Activated CD8-positive, alpha-beta memory T cell treated with anti-CD3 and anti-CD28 coated beads for 36 hours (primary cell): ENCODE results near the gene TNFRSF11A. TPM values are rescaled to one million over a fixed set of nuclear protein-coding genes. Genes with fewer than 3 reads are reported as not detected.

Experiments
- CTCF ChIA-PET: fragments of 350-600 bp; sonication (Branson Sonifier 250); formaldehyde crosslinking; loops from one replicate; lab custom pipeline; 2021; ENCODE audit warnings: antibody characterized with exemption; lab: Charles Lee
- POLR2A ChIA-PET: fragments of 350-600 bp; sonication (Branson Sonifier 250); formaldehyde crosslinking; loops from one replicate; lab custom pipeline; 2021; ENCODE audit warnings: antibody characterized with exemption; lab: Charles Lee
- total RNA-seq, 2 experiments: library from RNA; stranded (reverse); gene quantifications; one replicate each; pipeline ENCODE4 v1.2.3, GENCODE V29; 2021

Gene TNFRSF11A
- total RNA-seq, result 1 to 10 TPM; 1.4 to 1.6 TPM

DNA sequence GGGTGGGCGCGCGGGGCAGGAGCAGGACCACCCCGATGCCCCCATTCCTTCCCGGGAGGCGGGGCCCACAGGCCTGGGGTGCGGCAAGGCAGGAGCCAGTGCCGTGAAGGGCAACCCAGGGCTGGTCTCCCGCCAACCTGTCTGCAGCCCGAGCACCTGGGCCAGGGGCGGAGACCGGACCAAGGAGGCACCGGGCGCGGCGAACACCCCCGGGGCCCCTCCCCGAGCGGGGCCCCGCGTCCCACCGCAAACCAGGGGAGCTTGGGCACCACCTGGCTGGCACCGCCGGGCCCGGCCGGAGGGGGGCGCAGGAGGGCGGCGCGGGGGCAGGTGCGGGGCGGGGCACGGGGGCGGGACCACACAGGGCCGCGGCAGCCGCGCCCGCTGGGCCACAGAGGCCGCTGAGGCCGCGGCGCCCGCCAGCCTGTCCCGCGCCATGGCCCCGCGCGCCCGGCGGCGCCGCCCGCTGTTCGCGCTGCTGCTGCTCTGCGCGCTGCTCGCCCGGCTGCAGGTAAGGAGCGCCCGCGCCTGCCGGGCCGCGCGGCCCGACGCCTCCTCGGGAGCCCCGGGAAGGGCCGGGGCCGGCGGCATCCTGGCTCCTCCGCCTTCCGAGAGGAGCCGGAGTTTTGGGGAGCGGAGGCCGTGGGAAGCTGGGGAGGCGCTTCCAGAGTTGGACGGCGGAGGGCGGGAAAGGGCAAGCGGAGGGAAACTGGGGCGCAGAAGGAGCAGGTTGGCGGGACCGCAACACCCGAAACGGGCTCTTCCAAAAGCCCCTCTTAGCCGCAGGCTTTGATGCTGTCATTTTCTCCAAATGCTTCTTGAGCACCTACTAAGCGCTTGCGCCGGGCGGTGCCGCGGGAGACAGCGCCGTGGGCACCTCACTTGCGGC is at the start of gene TNFRSF11A:
TSS of gene TNFRSF11A (plus strand) at position 394 of the 889 bp plus-strand sequence. CDS start at position 437, 43 bp downstream.
- ChIA-PET POLR2A (no interaction called here), CTCF (interaction anchor here (0.5 to 1.7 kb wide), 8 partner anchors 13 to 657 kb away, joined by 3 to 7 read pairs (median 4); no protein-coding TSS in a partner anchor)

GRCh38 chr18:62277045-62277444 is 48.1 kb upstream of the TNFRSF11A start:
- ChIA-PET CTCF (no interaction called here), POLR2A (no interaction called here)

DNA sequence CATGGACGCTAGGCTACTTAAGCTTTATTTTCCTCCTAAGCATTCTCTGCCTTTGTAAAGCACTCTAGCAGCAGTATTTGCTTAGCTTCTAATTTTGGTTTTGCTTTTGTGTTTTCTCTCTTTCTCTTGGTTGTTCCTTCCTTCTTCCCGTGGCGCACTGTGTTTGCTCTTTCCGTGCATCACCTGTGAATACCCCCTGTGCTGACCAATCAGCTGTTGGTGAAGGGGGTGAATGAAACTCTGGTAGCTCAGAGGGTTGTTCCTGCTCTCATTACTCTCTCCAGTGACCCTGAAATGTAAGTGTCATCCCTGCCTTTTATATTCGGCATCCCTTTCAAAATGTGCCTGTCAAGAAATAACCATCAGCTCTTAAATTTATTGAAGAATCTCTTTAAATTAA is 45.5 kb upstream of the TNFRSF11A start:
- ChIA-PET POLR2A (no interaction called here), CTCF (no interaction called here)

DNA sequence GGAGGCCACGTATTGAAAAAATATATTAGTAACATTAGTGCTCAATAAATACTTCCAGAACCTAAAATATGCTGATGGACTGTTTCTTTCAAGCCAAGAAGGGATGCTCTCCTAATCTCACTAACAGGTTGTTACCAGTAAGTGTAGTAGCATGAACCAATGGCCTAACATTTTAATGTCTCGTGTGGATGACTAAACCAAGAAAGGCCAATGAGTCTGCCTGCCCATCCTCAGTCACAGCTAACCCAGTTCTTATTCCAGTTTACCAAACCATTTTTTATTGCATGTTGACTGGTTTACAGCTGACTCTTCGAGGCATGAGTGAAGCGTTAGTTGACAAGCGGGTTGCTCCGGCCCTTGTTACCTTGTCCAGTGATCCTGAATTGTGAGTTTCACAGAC is 45.1 kb upstream of the TNFRSF11A start:
- ChIA-PET CTCF (no interaction called here), POLR2A (no interaction called here)

GRCh38 chr18:62280786-62281185 is 44.3 kb upstream of the TNFRSF11A start:
- CTCF ChIA-PET, result no interaction called here
- POLR2A ChIA-PET, result no interaction called here

DNA sequence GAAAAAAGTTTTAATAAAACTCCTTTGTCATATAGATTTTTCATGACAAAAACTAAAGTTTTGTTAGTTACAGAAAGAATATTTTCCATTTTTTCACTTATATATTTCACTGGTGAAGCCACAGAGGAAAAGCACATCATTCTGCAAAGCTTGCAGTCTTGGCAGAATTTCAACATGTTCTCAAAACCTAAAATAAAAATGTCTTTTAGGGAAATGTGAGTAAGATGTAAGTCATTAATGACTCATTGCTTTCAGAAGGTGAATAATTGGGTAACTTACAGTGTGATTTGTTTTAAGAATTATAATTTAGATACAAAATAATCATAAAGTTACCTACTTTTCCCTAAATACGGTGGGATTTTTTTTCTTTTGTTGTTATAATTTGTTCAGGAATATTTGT is 43.4 kb upstream of the TNFRSF11A start:
- ChIA-PET POLR2A (no interaction called here), CTCF (interaction anchor here (0.7 kb wide), 1 partner anchor 42 kb away, joined by 3 read pairs; no protein-coding TSS in a partner anchor)

- ChIA-PET CTCF (no interaction called here), POLR2A (no interaction called here)
These were observed 42.9 kb upstream of the TNFRSF11A start for GRCh38 chr18:62282188-62282629.

DNA sequence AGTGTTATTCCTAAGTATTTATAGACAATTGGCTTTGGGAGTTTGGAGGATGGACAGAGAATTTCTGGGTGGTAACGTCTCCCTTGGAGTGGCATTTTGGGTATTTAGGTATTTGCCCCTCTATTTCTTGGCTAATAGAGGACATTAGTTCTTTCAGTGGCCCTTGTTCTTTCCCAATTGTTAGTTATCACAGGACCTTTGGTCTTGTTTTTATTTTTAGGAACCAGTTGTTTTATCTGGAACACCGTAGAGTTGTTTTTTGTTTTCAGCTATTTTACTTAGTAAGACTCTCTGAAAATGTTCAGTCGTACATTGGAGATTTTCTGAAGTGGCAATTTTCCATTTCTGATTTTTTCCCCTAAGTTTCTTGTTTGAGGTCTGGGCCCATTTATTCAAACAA is 40.5 kb upstream of the TNFRSF11A start:
- CTCF ChIA-PET, result no interaction called here
- POLR2A ChIA-PET, result no interaction called here

- POLR2A ChIA-PET, result no interaction called here
- CTCF ChIA-PET, result no interaction called here
These were observed 39.8 kb upstream of the TNFRSF11A start for GRCh38 chr18:62285281-62285680.

GRCh38 chr18:62287781-62288664 is 37.1 kb upstream of the TNFRSF11A start:
- POLR2A ChIA-PET, result no interaction called here
- CTCF ChIA-PET, result no interaction called here

DNA sequence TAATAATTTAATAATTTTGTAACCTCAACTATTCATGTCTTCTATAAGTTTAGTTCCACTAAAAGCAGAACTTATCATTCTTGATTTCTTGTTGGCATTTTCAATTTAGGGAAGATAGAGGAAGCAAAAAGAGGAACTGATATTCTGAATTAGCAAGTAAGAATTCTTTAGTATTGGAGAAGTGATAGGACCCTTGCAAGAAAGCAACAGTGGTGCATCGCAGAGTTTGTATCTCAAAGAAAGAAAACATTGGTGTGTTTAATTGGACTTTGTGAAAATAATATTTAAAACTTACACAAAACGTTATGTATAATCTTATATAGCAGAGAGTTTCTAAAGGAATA is 36.5 kb upstream of the TNFRSF11A start:
- CTCF ChIA-PET, result no interaction called here
- POLR2A ChIA-PET, result no interaction called here

DNA sequence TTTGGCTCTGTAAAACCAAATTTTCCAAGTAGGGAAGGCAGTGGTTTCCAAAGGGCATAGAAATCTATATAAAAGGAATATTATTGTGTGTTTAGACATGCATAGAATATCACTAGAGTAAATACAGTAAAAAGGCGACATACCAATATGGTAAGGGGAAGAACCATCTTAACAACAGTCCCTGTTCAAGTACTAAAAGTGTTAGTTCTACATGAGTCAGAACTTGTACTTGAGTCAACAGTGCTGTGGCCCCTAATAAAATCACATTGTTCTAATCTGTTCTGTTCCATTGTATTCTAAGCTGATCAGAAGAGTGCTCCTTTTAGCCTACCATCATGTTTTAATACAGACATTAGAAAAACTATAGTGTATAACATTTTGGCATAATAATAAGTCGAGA is 36.1 kb upstream of the TNFRSF11A start:
- POLR2A ChIA-PET, result no interaction called here
- CTCF ChIA-PET, result no interaction called here

GRCh38 chr18:62294073-62294472 is 31.0 kb upstream of the TNFRSF11A start:
- ChIA-PET POLR2A (no interaction called here), CTCF (no interaction called here)

GRCh38 chr18:62300359-62300963 is 24.6 kb upstream of the TNFRSF11A start:
- POLR2A ChIA-PET, result no interaction called here
- CTCF ChIA-PET, result no interaction called here

GRCh38 chr18:62301322-62301721 is 23.8 kb upstream of the TNFRSF11A start:
- CTCF ChIA-PET, result no interaction called here

GRCh38 chr18:62312851-62313250 is 12.3 kb upstream of the TNFRSF11A start:
- ChIA-PET CTCF (interaction anchor here (1.4 kb wide), 1 partner anchor 13 kb away, joined by 3 read pairs; the partner anchor contains the start of gene TNFRSF11A), POLR2A (no interaction called here)

More at GRCh38 chr18:62301322-62301721, 23.8 kb upstream of the TNFRSF11A start:
- POLR2A ChIA-PET, result no interaction called here

- ChIA-PET CTCF (no interaction called here), POLR2A (no interaction called here)
These were observed 6.6 kb upstream of the TNFRSF11A start for GRCh38 chr18:62318228-62319180.

- POLR2A ChIA-PET, result no interaction called here
- CTCF ChIA-PET, result no interaction called here
These were observed 3.9 kb upstream of the TNFRSF11A start for GRCh38 chr18:62321201-62321600.
